Endothelial cell of umbilical vein (primary cell): ENCODE measurements around the gene LHX1. TPM values are rescaled to one million over a fixed set of nuclear protein-coding genes. Genes with fewer than 3 reads are reported as not detected.

Source experiments
- BruUV-seq: library from RNA; stranded (reverse); fragments of 400-500 nt; replicated peaks from 2 replicates; lab custom pipeline; 2021; lab: Mats Ljungman, UMichigan
- CTCF ChIA-PET: fragments of 300-600, 350-600 bp; sonication (Branson Sonifier 250); formaldehyde crosslinking; loops from one replicate; lab custom pipeline; 2021; ENCODE audit warnings: antibody characterized with exemption, inconsistent platforms; lab: Charles Lee
- POLR2A ChIA-PET: fragments of 300-600, 350-600 bp; sonication (Branson Sonifier 250); formaldehyde crosslinking; loops from one replicate; lab custom pipeline; 2021; ENCODE audit warnings: antibody characterized with exemption, inconsistent platforms; lab: Charles Lee
- DNase-seq: peaks from one replicate; pipeline ENCODE4 v3.0.0-alpha.2; 2011; ENCODE audit warnings: low read depth, low spot score
- FAIRE-seq: peaks from 2 replicates; lab custom pipeline; 2011; peaks lifted over from hg19 to GRCh38; lab: Jason Lieb, UNC
- H2AFZ ChIP-seq: 2 replicates; pipeline ENCODE4 v1.6.0; 2012; ENCODE audit warnings: low read depth, low read length, control low read depth, inconsistent platforms
- H3K27ac ChIP-seq: 2 replicates; pipeline ENCODE4 v1.5.1; 2011; ENCODE audit warnings: low read depth, mild to moderate bottlenecking, control low read depth, low read length, moderate library complexity; ENCODE audit not compliant: insufficient read depth
- H3K27me3 ChIP-seq, 2 experiments: 2 replicates each; pipeline versions ENCODE4 v1.6.0 to v1.6.1; 2011; ENCODE audit warnings: low read length in 2 of 2, mixed read lengths in 1 of 2; ENCODE audit not compliant: control insufficient read depth in 2 of 2, insufficient read depth in 2 of 2
- H3K36me3 ChIP-seq, 2 experiments: 2 replicates in 1 of 2; 3 replicates in 1 of 2; pipeline ENCODE4 v1.5.1; 2011; ENCODE audit warnings: low read length in 2 of 2, mild to moderate bottlenecking in 1 of 2, moderate library complexity in 1 of 2; ENCODE audit not compliant: control insufficient read depth in 2 of 2, insufficient read depth in 2 of 2; ENCODE audit errors: extremely low read depth in 1 of 2
- H3K4me1 ChIP-seq: 3 replicates; pipeline ENCODE4 v1.5.1; 2011; ENCODE audit warnings: mild to moderate bottlenecking, low read length; ENCODE audit not compliant: control insufficient read depth, insufficient read depth; ENCODE audit errors: extremely low read depth
- H3K4me2 ChIP-seq: 2 replicates; pipeline ENCODE4 v1.6.1; 2011; ENCODE audit warnings: low read length, control low read depth, mixed read lengths; ENCODE audit not compliant: insufficient read depth
- H3K4me3 ChIP-seq, 3 experiments: fragments of 200-600 bp in 1 of 3; sonication (generic), shearing (Covaris generic) in 1 of 3; replicated peaks in 1 of 3; 2 replicates each; pipeline ENCODE4 v1.5.1; 2011 to 2016; ENCODE audit warnings: control low read depth in 3 of 3, low read length in 3 of 3, mild to moderate bottlenecking in 2 of 3, inconsistent platforms in 1 of 3, low read depth in 1 of 3, moderate library complexity in 1 of 3; ENCODE audit not compliant: insufficient read depth in 1 of 3
- H3K79me2 ChIP-seq: 2 replicates; pipeline ENCODE4 v1.6.0; 2012; ENCODE audit warnings: low read length, inconsistent platforms; ENCODE audit not compliant: control insufficient read depth, insufficient read depth
- H3K9ac ChIP-seq: replicated peaks from 2 replicates; pipeline ENCODE3; 2011; ENCODE audit warnings: low read length, control low read depth; ENCODE audit not compliant: insufficient read depth; ENCODE audit errors: extremely low read depth
- H3K9me1 ChIP-seq: replicated peaks from 3 replicates; pipeline ENCODE4 v1.6.0; 2011; ENCODE audit warnings: mild to moderate bottlenecking, low read length; ENCODE audit not compliant: control insufficient read depth, insufficient read depth; ENCODE audit errors: extremely low read depth
- H3K9me3 ChIP-seq: replicated peaks from 2 replicates; pipeline ENCODE4 v1.5.1; 2012; ENCODE audit warnings: low read length, inconsistent platforms; ENCODE audit not compliant: control insufficient read depth, insufficient read depth
- H4K20me1 ChIP-seq: replicated peaks from 2 replicates; pipeline ENCODE3; 2011; ENCODE audit warnings: mild to moderate bottlenecking, low read length; ENCODE audit not compliant: control insufficient read depth, insufficient read depth; ENCODE audit errors: extremely low read depth
- CTCF ChIP-seq, 2 donors: IDR thresholded peaks; 1 replicate in 1 of 2; 2 replicates in 1 of 2; pipeline ENCODE4 v1.5.1; 2011; ENCODE audit warnings: low read length in 2 of 2, mild to moderate bottlenecking in 2 of 2, moderate library complexity in 2 of 2, control low read depth in 1 of 2, inconsistent platforms in 1 of 2, low read depth in 1 of 2; ENCODE audit not compliant: insufficient read depth in 1 of 2; ENCODE audit errors: extremely low read depth in 1 of 2
- EZH2 ChIP-seq: IDR thresholded peaks from 2 replicates; pipeline ENCODE4 v1.6.1; 2012; ENCODE audit warnings: borderline replicate concordance, low read depth, mild to moderate bottlenecking, moderate library complexity, low read length, inconsistent platforms; ENCODE audit not compliant: severe bottlenecking
- FOS ChIP-seq: IDR thresholded peaks from 2 replicates; pipeline ENCODE4 v1.6.1; 2011; ENCODE audit warnings: mild to moderate bottlenecking, low read length, moderate library complexity, borderline replicate concordance; ENCODE audit not compliant: insufficient read depth
- MAX ChIP-seq: IDR thresholded peaks from 2 replicates; pipeline ENCODE4 v1.6.1; 2011; ENCODE audit not compliant: insufficient read depth, insufficient read length
- POLR2A ChIP-seq: IDR thresholded peaks from 2 replicates; pipeline ENCODE4 v1.6.1; 2012; ENCODE audit warnings: low read depth, mild to moderate bottlenecking, control low read depth, low read length
- dilution Hi-C: fragments of 300-500 bp; cut with MboI; formaldehyde crosslinking; loops from one replicate; pipeline ENCODE4 v1.15.0; 2019; ENCODE audit warnings: low sequenced_read_pairs; ENCODE audit not compliant: extremely low pct_ligation_motif_present
- intact Hi-C: fragments of 100-400 bp; cut with micrococcal nuclease; formaldehyde crosslinking; loops from one replicate; pipeline ENCODE4 v1.10.0; 2022
- polyA plus RNA-seq, 4 experiments: library from polyadenylated mRNA; depleted of rRNA in 3 of 4; stranded (reverse) in 3 of 4; unstranded in 1 of 4; fragments of >200 nt; gene quantifications; 2 replicates each; pipeline versions ENCODE4 v1.2.1 to v1.2.3, GENCODE V29; 2011 to 2012; ENCODE audit warnings: missing spikeins in 1 of 4
- total RNA-seq: library from RNA; stranded (reverse); gene quantifications from 2 replicates; pipeline ENCODE4 v1.2.3, GENCODE V29; 2021

LHX1 gene
- total and polyA plus RNA-seq, 2 donors (not counting 3 experiments of a cell fraction or from before 2014, with no cell fraction given), result not detected

- H3K4me1 ChIP-seq, result no peaks in the 10 kb centered on the region
- dilution Hi-C loops, result no loop called here
- no peaks in the 10 kb centered on the region for H3K9me3 ChIP-seq
- H3K9ac ChIP-seq, result no peak overlapping the region
- intact Hi-C loops, result no loop called here
- no peaks in the 10 kb centered on the region for H3K36me3 ChIP-seq
- no peak overlapping the region for H3K27ac ChIP-seq
- BruUV-seq, result no TSS peak
- TF ChIP-seq MAX (no peak), EZH2 (no peak), POLR2A (no peak)
- ChIA-PET POLR2A (no interaction called here), CTCF (no interaction called here)
- H3K27me3 ChIP-seq, result peaks cover 19 to 27% of the 10 kb centered on the region in 2 experiments
- H4K20me1 ChIP-seq, result no peaks in the 10 kb centered on the region
- H2AFZ ChIP-seq, result no peak overlapping the region
- DNase-seq, result no peak
- no peaks in the 10 kb centered on the region for H3K79me2 ChIP-seq
- no peak overlapping the region for H3K4me2 ChIP-seq
- no peak for FAIRE-seq
- H3K4me3 ChIP-seq, result no peak overlapping the region
- no peaks in the 10 kb centered on the region for H3K9me1 ChIP-seq
Measured at GRCh38 chr17:36888236-36888951, 48.9 kb upstream of the LHX1 start.

- intact Hi-C loops (no loop called here), dilution Hi-C loops (no loop called here)
- no TSS peak for BruUV-seq
- Histone ChIP-seq H3K9ac (no peak overlapping the region), H3K9me3 (no peaks in the 10 kb centered on the region), H4K20me1 (no peaks in the 10 kb centered on the region), H3K4me2 (no peak overlapping the region), H2AFZ (no peak overlapping the region), H3K36me3 (no peaks in the 10 kb centered on the region), H3K27me3 (peaks cover 14 to 27% of the 10 kb centered on the region in 2 experiments), H3K4me1 (no peaks in the 10 kb centered on the region), H3K9me1 (no peaks in the 10 kb centered on the region), H3K4me3 (no peak overlapping the region), H3K27ac (no peak overlapping the region), H3K79me2 (no peaks in the 10 kb centered on the region)
- FAIRE-seq, result no peak
- CTCF ChIA-PET, result no interaction called here
- no peak for DNase-seq
- no peak for TF ChIP-seq CTCF (IDR thresholded peaks at IDR 0.05; ENCODE audit: extremely low read depth in 1 of 2, insufficient read depth in 1 of 2, low read depth in 1 of 2, low read length in 2 of 2)
- TF ChIP-seq FOS, result no peak
- POLR2A ChIA-PET, result no interaction called here
Measured at GRCh38 chr17:36889770-36890349, 47.4 kb upstream of the LHX1 start.
